ENCODE data around the gene CRYBA2.

The CRYBA2 gene

GRCh38 chr2:219028141-219028540 lies 34.9 kb upstream of the CRYBA2 start:
- no peak overlapping the region for H3K27ac Mint-ChIP-seq
- no peaks in the 10 kb centered on the region for H3K9me3 Mint-ChIP-seq (ENCODE audit: low read depth)
- H3K27me3 Mint-ChIP-seq = peaks cover 6% of the 10 kb centered on the region
- no peaks in the 10 kb centered on the region for H3K4me1 Mint-ChIP-seq (ENCODE audit: low read depth)
- H3K36me3 Mint-ChIP-seq = no peaks in the 10 kb centered on the region
- H3K4me3 Mint-ChIP-seq = no peak overlapping the region

- no peak overlapping the region for H3K27ac Mint-ChIP-seq
- H3K4me3 Mint-ChIP-seq = no peak overlapping the region
- H3K4me1 Mint-ChIP-seq (ENCODE audit: low read depth) = no peaks in the 10 kb centered on the region
- H3K36me3 Mint-ChIP-seq = no peaks in the 10 kb centered on the region
- H3K9me3 Mint-ChIP-seq (ENCODE audit: low read depth) = no peaks in the 10 kb centered on the region
- peaks cover 4% of the 10 kb centered on the region for H3K27me3 Mint-ChIP-seq
Observed at GRCh38 chr2:219027511-219028055, 34.4 kb upstream of the CRYBA2 start.

- Mint-ChIP-seq H3K9me3 (ENCODE audit: low read depth) (no peaks in the 10 kb centered on the region), H3K27me3 (no peaks in the 10 kb centered on the region), H3K4me1 (ENCODE audit: low read depth) (no peaks in the 10 kb centered on the region), H3K4me3 (no peak overlapping the region), H3K27ac (no peak overlapping the region), H3K36me3 (no peaks in the 10 kb centered on the region)
Observed at GRCh38 chr2:219026946-219027345, 33.7 kb upstream of the CRYBA2 start.

DNA sequence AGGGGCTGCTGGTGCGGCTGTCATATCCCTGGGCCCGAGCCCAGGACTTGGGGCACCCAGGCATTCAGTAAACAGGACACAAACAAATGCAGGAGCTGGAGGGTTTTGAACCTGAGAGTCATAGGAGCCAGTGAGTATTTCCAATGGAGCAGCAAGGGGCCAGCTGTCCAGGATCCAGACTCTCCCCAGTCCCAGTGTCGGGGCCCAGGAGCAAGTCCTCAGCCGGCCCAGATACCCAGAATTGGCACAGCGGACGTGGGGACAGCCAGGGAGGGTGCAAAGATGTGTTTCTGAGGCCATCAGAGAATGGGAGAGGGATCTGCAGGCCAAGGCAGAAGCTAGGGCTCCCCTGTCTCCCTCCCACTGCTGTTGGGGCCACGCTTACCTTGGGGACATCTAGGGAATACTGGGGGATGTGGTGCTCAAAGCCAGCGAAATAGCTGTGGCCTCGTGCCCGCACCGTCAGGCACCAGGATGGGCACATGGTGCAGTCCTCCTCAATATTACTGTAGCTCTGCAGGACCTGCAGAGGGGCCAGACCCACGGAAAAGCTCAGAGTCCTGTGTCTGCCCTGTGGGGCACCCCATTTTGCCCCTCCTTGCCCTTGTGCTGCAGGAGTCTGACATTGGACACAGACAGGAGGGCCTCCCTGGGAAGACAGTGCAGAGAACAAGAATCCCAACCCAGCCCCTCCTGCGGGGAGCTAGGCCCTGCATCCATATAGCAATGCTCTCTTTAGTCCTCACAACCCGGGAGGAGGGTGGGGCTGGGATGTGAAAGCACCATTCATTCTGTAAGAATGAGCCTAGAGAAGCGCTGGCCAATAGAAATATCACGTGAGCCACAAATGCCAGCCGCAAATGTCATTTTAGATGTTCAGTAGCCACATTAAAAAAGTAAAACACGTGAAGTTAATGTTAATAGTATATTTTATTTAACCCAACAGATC lies 32.7 kb upstream of the CRYBA2 start:
- Mint-ChIP-seq H3K27me3 (no peaks in the 10 kb centered on the region), H3K9me3 (ENCODE audit: low read depth) (no peaks in the 10 kb centered on the region), H3K36me3 (no peaks in the 10 kb centered on the region), H3K4me3 (no peak overlapping the region), H3K27ac (no peak overlapping the region), H3K4me1 (ENCODE audit: low read depth) (no peaks in the 10 kb centered on the region)

- H3K27ac Mint-ChIP-seq = no peak overlapping the region
- H3K27me3 Mint-ChIP-seq = no peaks in the 10 kb centered on the region
- no peaks in the 10 kb centered on the region for H3K4me1 Mint-ChIP-seq (ENCODE audit: low read depth)
- no peaks in the 10 kb centered on the region for H3K9me3 Mint-ChIP-seq (ENCODE audit: low read depth)
- no peak overlapping the region for H3K4me3 Mint-ChIP-seq
- no peaks in the 10 kb centered on the region for H3K36me3 Mint-ChIP-seq
Observed at GRCh38 chr2:219024059-219024458, 30.8 kb upstream of the CRYBA2 start.

- H3K4me3 Mint-ChIP-seq = no peak overlapping the region
- H3K27ac Mint-ChIP-seq = no peak overlapping the region
- H3K9me3 Mint-ChIP-seq (ENCODE audit: low read depth) = no peaks in the 10 kb centered on the region
- H3K27me3 Mint-ChIP-seq = peaks cover 3% of the 10 kb centered on the region
- no peaks in the 10 kb centered on the region for H3K36me3 Mint-ChIP-seq
- no peaks in the 10 kb centered on the region for H3K4me1 Mint-ChIP-seq (ENCODE audit: low read depth)
Observed at GRCh38 chr2:219023045-219023605, 29.9 kb upstream of the CRYBA2 start.

DNA sequence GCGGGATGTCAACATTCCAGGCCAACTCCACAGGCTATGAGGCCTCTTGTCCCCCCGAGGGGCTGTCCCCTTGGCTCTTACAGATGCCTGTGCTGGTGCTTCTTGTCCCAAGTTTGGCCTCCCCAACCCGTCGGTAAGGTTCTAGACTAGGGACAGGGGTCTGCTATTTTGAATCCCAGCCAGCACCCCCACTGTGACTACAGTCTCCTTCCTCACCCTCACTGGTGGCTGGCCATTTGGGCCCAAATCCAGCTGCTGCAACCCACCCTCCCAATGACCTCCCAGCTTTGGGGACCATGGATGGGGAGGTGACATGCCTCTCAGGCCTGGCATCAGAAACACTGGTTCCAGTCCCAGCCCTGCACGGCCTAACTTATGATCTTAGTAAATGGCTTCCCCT lies 29.4 kb upstream of the CRYBA2 start:
- Mint-ChIP-seq H3K27me3 (peaks cover 3% of the 10 kb centered on the region), H3K36me3 (no peaks in the 10 kb centered on the region), H3K27ac (no peak overlapping the region), H3K9me3 (ENCODE audit: low read depth) (no peaks in the 10 kb centered on the region), H3K4me3 (no peak overlapping the region), H3K4me1 (ENCODE audit: low read depth) (no peaks in the 10 kb centered on the region)

DNA sequence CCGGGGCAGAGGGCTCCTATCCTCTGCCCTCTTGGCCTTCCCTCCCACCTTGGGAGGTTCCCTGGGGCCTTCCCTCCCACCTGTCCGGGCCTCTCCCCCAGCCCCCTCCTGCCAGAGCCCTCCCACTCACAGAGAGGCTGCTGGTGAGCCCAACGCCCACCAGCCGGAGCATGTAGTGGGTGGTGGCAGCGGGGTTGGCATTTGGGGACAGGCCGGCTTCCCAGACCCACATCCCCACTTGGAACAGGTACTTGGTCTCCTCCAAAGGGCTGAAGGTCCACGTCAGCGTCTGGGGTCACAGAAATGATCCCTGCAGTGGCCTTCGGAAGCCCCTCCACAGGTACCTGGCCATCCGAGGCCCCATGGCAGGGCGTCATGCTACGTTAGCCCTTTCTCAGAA lies 28.8 kb upstream of the CRYBA2 start:
- H3K4me1 Mint-ChIP-seq (ENCODE audit: low read depth) = no peaks in the 10 kb centered on the region
- no peak overlapping the region for H3K27ac Mint-ChIP-seq
- no peaks in the 10 kb centered on the region for H3K9me3 Mint-ChIP-seq (ENCODE audit: low read depth)
- peaks cover 3% of the 10 kb centered on the region for H3K27me3 Mint-ChIP-seq
- no peak overlapping the region for H3K4me3 Mint-ChIP-seq
- no peaks in the 10 kb centered on the region for H3K36me3 Mint-ChIP-seq

GRCh38 chr2:219021591-219021990 lies 28.4 kb upstream of the CRYBA2 start:
- Mint-ChIP-seq H3K9me3 (ENCODE audit: low read depth) (no peaks in the 10 kb centered on the region), H3K27me3 (peaks cover 3% of the 10 kb centered on the region), H3K36me3 (no peaks in the 10 kb centered on the region), H3K4me1 (ENCODE audit: low read depth) (no peaks in the 10 kb centered on the region), H3K27ac (no peak overlapping the region), H3K4me3 (no peak overlapping the region)

GRCh38 chr2:219020604-219021365 lies 27.6 kb upstream of the CRYBA2 start:
- no peaks in the 10 kb centered on the region for H3K9me3 Mint-ChIP-seq (ENCODE audit: low read depth)
- H3K4me1 Mint-ChIP-seq (ENCODE audit: low read depth) = no peaks in the 10 kb centered on the region
- no peak overlapping the region for H3K4me3 Mint-ChIP-seq
- H3K27me3 Mint-ChIP-seq = peaks cover 3% of the 10 kb centered on the region
- no peak overlapping the region for H3K27ac Mint-ChIP-seq
- no peaks in the 10 kb centered on the region for H3K36me3 Mint-ChIP-seq

DNA sequence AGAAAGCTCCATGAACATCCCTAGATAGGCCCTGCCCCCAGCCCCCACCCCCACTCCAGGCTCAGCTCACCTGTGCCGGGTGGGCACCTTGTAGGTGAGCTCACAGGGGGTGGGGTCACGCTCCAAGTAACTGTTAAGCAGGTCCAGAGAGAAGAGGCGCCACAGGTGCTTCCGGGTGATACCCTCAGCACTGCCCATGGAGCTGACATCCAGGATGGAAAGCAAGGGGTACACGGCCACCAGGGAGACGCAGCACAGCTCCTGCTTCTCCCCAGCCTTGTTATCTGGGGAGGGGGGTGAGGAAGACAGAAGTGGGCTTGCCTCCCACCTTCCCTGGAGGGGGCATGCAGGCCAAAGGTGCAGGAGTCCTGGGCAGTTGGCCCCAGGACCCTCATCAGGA lies 26.2 kb upstream of the CRYBA2 start:
- no peaks in the 10 kb centered on the region for H3K36me3 Mint-ChIP-seq
- peaks cover 8% of the 10 kb centered on the region for H3K27me3 Mint-ChIP-seq
- no peaks in the 10 kb centered on the region for H3K9me3 Mint-ChIP-seq (ENCODE audit: low read depth)
- no peak overlapping the region for H3K4me3 Mint-ChIP-seq
- no peak overlapping the region for H3K27ac Mint-ChIP-seq
- H3K4me1 Mint-ChIP-seq (ENCODE audit: low read depth) = no peaks in the 10 kb centered on the region

GRCh38 chr2:219018726-219019125 lies 25.5 kb upstream of the CRYBA2 start:
- H3K36me3 Mint-ChIP-seq = no peaks in the 10 kb centered on the region
- no peak overlapping the region for H3K27ac Mint-ChIP-seq
- no peaks in the 10 kb centered on the region for H3K9me3 Mint-ChIP-seq (ENCODE audit: low read depth)
- no peaks in the 10 kb centered on the region for H3K4me1 Mint-ChIP-seq (ENCODE audit: low read depth)
- peaks cover 9% of the 10 kb centered on the region for H3K27me3 Mint-ChIP-seq
- no peak overlapping the region for H3K4me3 Mint-ChIP-seq

- no peak overlapping the region for H3K4me3 Mint-ChIP-seq
- H3K4me1 Mint-ChIP-seq (ENCODE audit: low read depth) = no peaks in the 10 kb centered on the region
- peaks cover 9% of the 10 kb centered on the region for H3K27me3 Mint-ChIP-seq
- H3K36me3 Mint-ChIP-seq = no peaks in the 10 kb centered on the region
- no peak overlapping the region for H3K27ac Mint-ChIP-seq
- no peaks in the 10 kb centered on the region for H3K9me3 Mint-ChIP-seq (ENCODE audit: low read depth)
Observed at GRCh38 chr2:219018286-219018685, 25.1 kb upstream of the CRYBA2 start.

- no peak overlapping the region for H3K27ac Mint-ChIP-seq
- no peaks in the 10 kb centered on the region for H3K9me3 Mint-ChIP-seq (ENCODE audit: low read depth)
- no peaks in the 10 kb centered on the region for H3K4me1 Mint-ChIP-seq (ENCODE audit: low read depth)
- H3K36me3 Mint-ChIP-seq = no peaks in the 10 kb centered on the region
- no peak overlapping the region for H3K4me3 Mint-ChIP-seq
- H3K27me3 Mint-ChIP-seq = peaks cover 9% of the 10 kb centered on the region
Observed at GRCh38 chr2:219017201-219017931, 24.1 kb upstream of the CRYBA2 start.

Data from activated naive CD8-positive, alpha-beta T cell (primary cell).